GM18507 (cell line): ENCODE measurements around the gene CYBA.

Experiments used
- DNase-seq: peaks from one replicate; pipeline ENCODE4 v3.0.0; 2011; ENCODE audit warnings: low read depth; ENCODE audit not compliant: insufficient read length; ENCODE audit errors: extremely low spot score
- FAIRE-seq: peaks from 2 replicates; lab custom pipeline; 2011; peaks lifted over from hg19 to GRCh38; lab: Jason Lieb, UNC

Gene CYBA

DNA sequence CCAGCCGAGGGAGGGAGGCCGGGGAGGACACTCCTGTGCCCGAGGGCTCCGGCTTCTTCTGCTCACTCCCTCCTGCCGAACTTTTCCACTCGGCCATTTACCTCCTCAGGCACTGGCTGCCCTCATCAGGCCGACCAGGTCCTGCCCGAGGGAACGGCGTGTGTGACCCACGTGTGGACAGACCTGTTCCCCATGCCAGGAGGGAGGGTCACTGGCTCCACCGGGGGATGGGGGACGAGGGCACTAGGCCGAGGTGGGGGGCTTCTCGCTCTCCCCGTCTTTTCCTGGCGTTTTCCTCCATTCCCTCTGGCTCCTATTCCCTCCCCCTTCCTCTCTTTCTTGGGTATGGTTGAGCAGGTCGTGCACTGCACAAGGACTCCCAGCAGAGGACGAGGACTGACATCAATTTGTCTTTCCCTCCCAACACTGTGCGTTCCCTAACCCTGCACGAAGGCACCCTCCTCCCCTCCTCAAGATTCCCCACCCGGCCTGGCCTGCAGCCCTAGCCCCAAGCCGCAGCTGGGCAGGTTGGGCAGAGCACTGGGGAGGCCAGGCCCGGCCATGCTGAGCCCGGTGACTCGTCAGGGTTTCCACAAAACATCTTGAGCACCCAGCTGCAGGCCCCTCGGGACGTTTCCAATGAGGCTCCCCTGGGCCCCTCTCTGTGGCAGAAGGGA is 15.7 kb downstream of the CYBA start:
- no peak for DNase-seq
- FAIRE-seq, result no peak

DNA sequence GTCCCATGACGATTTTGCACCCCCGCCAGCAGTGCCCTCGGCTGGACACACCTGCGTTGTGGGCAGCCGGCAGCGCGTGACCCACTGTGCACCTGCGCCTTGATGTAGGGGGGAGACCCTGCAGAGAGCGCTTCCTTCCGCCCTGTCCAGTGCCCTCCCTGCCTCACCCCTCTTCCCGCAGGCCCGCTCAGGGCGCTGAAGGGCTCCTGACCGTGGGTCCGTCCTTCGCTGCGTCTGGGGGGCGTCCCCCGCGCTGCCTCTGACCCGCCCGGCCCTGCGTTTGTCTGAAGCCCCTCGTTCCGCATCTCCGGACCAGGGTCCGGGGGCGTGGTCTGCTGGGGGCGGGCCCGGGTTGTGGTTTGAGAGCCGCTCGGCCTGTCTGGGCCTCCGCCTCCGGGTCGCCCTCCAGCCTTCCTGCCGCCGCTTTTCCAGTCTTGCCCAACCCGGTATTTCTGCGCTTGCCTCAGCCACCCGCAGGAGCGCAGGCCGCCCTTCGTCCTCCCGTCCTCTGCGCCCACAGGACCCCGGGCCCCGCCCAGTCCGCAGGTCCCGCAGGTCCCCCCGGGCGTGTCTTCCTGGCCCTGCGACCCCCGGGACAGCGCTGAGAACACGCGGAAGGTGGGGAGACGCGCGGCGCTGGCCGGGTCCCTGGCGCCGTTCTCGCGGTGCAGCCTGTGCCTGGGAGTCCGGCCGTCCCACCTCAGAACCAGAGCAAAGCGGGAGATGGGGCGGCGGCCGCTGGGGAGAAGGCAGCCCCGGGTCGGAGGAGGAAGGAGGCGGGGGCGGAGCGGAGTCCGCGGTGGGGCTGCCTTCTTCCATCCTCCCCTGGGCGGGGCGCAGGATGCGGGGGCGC is 16.5 kb downstream of the CYBA start:
- DNase-seq (no peak), FAIRE-seq (peak; percentile 72)

DNA sequence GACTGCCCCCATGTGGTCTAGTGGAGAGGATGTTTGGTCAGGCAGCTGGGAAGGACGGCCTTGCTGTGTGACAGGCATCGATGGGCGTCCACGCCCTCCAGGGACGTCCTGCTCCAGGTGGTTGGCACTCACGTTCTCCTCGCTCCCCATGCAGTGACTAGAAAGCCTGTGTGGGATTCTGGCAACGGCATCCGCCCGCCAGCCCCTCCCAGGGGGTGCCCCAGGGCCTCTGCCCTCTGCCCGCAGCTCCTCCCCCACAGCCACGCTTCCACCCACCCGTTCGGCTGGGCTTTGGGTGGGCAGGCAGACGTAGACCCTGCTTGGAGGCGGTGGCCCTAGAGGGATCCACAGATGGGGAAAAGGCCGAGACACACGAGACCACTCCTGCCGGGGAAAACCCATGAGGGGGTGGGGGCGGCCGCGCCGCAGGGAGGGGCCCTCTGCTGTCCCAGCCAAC is 17.1 kb downstream of the CYBA start:
- peak; percentile 84 for FAIRE-seq

DNA sequence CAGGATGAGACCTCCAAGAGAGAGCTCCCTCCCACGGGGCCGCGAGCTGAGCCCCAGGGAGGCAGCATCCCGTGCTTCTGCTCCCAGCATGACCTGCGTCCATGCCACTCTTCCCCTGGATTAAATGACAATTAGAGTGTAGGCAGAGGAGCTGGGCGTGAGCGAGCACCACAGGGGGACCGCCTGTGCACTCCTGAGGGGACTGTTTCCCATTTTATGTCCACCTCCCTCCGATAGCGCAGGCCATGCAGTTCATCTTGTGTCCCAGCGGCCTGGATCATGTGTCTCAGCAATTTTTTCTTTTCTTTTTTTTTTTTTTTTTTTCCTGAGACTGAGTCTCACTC is 18.3 kb downstream of the CYBA start:
- DNase-seq (no peak), FAIRE-seq (no peak)

More for the DNA sequence above, 17.1 kb downstream of the CYBA start:
- no peak for DNase-seq

DNA sequence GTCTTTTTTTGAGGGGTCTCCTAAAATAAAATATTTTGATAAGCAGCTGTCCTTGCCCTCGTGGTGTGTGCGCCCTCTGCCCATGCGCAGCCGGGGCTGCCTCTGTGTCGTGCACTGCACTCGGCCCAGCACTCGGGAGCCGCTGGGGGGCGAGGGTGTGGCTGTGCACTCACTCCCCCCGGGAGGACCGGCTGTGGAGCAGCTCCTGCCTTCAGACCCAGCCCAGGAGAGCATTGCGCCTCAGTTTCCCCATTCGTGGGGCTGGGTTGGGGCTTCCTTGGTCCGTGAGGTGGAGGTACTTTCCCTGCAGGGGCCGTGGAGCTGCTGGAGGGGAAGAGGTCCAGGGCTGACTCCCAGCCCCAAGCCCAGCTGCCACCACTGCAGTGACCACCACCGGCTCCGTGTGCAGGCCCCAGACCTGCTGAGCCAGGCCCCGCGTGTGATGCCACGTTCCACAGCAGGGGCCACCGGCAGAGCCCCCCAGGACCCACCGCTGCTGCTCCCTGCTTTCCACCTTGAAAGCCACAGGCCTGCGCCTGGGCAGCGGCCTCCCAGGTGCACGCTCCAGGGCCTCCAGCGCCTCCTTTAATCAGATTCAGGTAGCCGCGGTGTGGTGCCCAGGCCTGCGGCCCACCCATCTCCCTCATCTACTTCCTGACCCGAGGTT is 18.8 kb downstream of the CYBA start:
- DNase-seq, result no peak
- no peak for FAIRE-seq

DNA sequence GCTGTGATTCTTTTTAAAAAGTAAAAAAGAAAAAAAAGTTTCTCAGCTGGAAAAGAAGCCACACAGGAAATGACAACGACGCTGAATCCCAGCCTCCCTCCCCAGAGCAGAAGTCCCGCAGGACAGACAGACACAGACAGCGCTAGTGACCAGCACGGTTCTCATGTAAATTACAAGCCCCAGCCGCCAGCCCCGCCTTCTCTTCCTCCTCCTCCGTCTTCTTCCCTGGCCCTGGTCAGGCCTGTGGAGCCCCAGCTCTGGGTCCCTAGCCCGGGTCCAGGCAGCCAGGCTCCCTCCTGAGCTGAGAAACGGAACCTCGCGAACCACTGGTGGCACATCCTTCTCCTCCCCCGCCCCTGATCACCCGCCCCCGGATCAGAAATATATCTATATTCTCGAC is 19.5 kb downstream of the CYBA start:
- DNase-seq, result no peak
- FAIRE-seq, result no peak

DNA sequence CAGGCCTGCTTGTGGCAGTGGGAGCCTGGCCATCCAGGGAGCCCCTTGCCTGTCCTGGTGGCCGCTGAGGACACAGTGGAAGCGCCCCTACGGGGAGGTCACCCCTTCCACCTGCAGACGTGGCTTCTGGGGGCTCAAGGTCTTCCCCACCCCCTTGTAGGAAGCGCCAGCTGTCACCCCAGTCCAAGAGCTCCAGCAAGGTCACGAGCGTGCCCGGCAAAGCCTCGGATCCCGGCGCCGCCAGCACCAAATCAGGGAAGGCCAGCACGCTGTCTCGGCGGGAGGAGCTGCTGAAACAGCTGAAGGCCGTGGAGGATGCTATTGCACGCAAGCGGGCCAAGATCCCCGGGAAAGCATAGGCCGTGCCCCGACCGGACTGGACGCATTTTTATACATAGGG is 19.9 kb downstream of the CYBA start:
- no peak for FAIRE-seq

DNA sequence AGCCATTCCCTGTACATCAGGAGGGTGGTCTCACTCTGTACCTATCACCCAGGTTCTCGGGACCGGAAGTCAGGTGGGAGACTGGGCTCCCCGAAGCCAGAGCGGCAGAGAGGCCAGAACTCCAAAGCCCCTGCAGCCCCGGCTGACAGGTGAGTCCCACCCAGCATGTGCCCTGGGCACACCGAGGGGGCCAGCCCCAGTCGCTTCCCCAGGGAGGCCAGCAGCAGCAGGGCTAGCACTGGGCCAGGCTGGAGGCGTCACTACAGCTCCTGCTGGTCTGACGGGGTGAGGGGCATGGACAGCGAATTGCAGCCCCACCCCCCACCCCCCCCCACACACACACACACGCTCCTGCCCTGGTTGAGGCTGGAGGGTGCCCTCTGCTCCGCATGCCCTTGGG is 20.4 kb downstream of the CYBA start:
- no peak for DNase-seq
- FAIRE-seq, result no peak

More for the DNA sequence above, 19.9 kb downstream of the CYBA start:
- no peak for DNase-seq

DNA sequence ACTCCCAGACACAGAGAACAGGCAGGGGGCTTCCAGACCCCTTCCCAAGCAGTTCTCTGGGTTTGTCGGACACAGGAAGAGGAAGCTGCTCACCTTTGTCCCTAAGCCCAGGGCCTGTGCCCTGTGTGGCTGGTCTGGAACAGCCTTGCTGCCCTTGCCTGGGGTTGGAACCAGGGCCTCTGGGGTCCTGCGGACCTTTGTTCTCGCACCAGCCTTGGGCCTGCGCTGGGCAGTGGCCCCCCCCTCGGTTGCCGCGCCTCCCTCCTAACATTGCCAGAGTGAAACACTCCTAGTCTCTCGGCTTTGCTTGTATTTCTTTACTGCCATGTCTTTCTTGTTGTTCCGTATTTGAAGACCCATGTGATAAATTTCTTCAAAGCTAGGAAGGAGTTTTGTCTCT is 21.0 kb downstream of the CYBA start:
- FAIRE-seq, result no peak
- no peak for DNase-seq

DNA sequence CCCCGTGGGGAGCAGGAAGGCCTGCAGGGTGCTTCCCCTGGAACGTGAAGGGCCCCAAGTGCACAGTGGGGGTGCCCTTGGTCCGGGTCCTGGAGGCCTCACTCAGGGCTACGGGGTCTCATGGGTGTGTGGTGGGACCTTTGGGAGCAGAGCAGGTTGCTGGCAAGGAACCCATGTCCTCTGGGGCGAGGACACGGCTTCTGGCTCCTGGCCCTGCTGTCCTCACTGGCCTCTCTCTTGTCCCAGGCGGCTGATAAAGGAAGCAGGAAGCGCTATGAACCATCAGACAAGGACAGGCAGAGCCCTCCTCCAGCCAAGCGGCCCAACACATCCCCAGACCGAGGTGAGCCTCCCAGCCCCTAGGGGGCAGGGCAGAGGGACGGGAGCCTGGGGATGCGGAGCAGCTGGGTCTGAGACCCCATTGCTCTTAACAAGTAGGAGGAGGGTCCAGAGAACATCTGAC is 22.3 kb downstream of the CYBA start:
- DNase-seq (no peak), FAIRE-seq (no peak)

DNA sequence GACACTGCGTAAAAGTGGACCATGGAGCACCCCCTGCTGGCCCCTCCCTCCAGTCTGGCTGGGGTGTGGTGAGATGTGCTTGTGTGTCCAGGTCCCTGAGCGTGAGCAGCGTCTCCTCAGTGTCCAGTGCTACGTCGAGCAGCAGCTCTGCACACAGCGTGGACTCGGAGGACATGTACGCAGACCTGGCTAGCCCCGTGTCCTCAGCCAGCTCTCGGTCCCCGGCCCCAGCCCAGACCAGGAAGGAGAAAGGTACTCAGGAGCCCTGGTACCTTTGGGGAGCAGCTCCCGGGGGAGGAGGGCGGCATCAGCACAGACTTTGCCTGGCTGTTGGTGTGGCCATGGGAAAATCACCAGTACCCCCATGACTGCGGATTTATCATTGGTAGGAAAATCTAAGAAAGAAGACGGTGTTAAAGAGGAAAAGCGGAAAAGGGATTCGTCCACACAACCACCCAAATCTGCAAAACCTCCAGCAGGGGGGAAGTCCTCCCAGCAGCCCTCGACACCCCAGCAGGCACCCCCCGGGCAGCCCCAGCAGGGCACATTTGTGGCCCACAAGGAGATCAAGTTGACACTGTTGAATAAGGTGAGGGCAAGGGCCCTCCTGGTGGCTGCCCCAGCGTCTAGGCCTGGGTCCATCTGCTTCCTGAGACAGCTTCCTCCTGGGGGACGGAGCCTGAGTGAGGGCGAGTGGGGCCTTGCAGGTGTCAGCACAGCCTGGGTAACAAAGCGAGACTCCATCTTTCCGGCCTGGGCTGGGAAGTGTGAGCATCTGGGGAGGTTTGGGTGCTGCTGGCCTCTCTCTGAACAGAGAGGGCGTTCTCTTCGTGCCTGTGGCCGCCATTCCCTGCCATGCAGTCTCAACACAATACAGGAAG is 23.1 kb downstream of the CYBA start:
- FAIRE-seq (no peak), DNase-seq (no peak)

DNA sequence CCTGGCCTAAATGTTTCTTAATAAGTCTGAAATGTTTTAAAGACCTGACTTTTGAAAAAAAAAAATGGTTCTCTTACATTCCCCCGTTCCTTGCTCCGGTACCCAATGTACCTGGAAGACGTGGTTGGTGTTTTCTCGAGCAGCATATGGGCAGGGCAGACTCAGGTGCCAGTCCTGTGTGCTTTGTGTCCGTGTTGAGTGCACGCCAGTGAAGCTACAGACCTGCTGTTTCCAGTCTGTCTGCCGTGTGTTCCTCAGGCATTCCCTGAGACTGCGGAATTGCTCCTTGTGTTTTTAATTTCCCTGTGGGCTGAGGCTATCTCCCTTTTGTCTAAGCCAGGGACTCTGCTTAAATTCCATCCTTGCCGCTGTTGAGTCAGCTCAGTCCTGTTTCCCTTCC is 24.2 kb downstream of the CYBA start:
- DNase-seq (no peak), FAIRE-seq (no peak)

DNA sequence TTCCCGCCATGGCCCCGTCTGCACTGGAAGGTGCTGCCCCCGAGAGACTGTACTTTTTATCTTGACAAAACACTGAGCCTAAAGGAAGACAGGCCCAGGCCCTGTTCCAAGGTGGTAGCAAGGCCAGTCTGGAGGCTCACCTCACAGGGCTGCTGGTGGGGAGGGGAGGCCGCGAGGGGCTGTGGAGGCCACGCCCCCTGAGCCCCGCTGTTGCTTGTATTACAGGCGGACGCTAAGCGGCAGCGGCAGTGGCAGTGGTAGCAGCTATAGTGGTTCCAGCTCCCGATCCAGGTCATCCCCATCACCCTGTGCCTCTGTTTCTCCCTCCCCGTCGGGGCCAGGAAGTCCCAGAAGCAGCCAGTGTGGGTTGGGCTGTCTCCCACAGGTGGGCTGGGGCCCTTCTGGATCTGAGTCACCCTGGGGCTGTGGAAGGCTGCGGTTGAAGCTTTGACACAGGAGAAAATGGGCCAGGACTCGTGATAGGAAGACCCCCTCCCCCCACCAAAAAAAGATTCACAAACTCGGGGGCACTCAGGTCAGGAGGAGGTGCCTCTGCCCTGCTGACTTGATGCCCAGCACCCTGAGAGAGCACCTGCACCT is 25.8 kb downstream of the CYBA start:
- no peak for DNase-seq
- FAIRE-seq, result no peak

DNA sequence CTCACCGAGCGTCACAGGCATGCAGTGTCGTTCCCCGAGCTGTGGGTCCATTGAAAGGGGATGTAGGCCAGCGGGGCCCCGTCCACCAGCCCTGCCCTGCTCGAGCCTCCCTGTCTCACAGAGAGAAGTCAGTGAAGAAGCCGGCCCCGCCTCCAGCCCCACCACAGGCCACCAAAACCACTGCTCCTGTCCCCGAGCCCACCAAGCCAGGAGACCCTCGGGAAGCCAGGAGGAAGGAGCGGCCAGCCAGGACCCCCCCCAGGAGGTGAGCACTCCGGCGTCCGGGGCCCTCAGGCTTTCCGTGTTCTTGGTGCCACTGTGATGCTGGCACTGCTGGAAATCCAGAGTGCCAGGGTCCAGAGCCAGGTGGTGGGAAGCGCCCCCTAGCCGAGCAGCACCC is 26.4 kb downstream of the CYBA start:
- FAIRE-seq (no peak), DNase-seq (no peak)

DNA sequence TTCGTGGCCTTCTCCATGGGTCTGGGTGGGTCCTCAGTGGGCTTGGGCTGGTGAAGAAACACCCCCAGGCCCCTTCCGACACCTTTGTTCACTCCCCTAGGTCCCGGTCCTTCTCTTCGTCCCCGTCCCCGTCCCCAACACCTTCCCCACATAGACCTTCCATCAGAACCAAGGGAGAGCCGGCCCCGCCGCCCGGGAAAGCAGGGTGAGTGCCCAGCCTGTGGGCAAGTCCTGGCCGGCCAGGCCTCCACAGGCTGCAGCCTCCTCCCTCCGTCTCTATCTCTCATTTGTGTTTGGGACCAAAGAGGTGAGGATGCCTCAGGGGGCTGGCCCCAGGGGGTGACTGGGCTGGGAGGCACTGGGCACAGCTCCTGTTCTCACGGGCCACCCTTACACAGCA is 27.0 kb downstream of the CYBA start:
- DNase-seq (no peak), FAIRE-seq (no peak)

DNA sequence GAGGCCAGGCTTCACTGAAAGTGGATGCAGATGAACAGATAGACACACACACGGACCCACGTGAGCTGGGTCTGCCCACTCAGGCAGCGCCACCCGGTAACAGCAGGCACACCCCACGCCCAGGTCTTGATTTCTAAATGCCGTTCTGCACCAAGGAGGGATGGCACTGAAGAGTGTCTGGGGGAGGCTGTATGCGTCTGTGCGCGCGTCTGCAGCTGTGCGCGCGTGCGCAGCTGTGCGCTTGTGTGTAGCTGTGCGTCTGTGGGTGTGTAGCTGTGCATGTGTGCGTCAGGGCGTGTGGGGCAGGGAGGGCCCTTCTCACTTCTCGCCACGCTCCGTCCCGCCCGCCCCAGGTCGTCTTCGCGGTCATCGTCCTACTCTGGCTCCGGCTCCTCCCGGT is 28.0 kb downstream of the CYBA start:
- FAIRE-seq (no peak), DNase-seq (no peak)

DNA sequence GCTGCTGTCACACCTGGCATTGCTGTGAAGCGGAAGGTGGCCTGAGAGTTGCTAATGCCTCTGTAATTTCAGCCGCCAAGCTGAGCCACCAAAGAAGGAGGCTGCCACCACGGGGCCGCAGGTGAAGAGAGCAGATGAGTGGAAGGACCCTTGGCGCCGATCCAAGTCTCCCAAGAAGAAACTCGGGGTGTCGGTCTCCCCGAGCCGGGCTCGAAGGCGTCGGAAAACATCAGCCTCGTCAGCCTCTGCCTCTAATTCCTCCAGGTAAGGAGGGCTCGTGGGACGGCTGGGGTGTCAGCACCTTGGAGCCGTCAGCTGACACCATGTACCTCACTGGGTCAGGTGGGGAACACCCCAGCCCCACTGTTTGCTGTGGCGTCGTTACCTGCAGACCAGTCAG is 28.7 kb downstream of the CYBA start:
- DNase-seq, result no peak
- FAIRE-seq, result no peak

DNA sequence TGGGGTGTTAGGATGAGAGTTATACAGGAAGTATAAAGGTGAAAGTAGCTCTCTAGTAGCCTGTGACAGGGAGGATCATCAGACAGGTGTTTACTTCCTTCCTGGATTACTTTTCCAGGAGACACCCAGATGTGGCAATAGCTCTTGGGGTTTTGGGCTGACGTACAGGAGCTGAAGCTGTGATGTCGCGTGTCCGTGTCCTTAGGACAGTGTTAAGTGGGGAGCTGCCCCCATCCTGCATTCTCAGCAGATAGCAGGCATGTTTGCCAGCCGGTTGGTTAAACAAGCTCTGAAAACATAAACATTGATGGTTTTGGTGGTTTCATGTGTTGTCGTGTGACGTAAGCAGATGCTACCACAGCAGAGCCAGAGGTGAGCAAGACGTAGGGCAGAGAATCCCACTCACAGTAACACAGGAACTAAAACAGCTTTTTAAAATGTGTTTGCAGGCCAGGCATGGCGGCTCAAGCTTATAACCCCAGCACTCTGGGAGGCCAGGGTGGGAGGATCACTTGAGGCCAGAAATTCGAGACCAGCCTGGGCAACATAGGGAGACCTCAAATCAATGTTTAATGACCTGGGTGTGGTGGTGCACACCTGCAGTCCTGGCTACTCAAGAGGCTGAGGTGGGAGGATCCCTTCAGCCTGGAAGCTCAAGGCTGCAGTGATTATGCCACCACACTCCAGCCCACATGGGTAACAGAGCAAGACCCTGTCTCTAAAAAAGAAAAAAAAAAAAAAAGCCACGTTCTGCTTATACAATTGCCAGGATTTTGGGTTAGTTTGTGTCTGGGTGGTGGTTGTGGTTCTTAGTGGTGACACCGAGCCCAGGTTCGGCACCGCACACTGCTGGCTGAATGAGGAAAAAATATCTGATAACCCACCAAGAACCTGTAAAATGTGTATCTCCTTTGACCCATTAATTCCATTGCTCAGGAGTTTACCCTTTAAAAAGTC is 30.7 kb downstream of the CYBA start:
- DNase-seq (no peak), FAIRE-seq (no peak)
